GM12801 (cell line): Measurements from ENCODE around the gene CACFD1.

ENCODE experiments used
- CTCF ChIP-seq: IDR thresholded peaks from one replicate; pipeline ENCODE4 v1.5.1; 2011; ENCODE audit warnings: control low read depth; ENCODE audit not compliant: insufficient read length; ENCODE audit errors: extremely low read depth

CACFD1 gene

GRCh38 chr9:133423216-133423615 is 36.6 kb upstream of the CACFD1 start:
- TF ChIP-seq CTCF: no peak

DNA sequence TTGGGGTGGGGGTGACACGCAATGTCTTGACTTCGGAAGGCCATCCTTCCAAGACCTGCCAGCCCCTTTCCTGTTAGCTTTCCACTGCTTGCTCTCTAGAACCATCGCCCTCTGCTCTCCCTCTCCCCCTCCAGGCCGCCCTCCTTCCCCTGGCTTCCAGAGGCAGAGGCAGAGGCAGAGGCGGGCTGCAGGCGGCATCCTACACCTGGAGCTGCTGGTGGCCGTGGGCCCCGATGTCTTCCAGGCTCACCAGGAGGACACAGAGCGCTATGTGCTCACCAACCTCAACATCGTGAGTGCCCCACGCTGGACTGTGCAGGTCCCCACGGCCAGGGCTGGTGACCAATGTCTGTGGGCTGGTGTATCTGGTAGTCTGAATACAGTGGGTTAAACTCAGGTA is 35.6 kb upstream of the CACFD1 start:
- TF ChIP-seq CTCF: no peak

DNA sequence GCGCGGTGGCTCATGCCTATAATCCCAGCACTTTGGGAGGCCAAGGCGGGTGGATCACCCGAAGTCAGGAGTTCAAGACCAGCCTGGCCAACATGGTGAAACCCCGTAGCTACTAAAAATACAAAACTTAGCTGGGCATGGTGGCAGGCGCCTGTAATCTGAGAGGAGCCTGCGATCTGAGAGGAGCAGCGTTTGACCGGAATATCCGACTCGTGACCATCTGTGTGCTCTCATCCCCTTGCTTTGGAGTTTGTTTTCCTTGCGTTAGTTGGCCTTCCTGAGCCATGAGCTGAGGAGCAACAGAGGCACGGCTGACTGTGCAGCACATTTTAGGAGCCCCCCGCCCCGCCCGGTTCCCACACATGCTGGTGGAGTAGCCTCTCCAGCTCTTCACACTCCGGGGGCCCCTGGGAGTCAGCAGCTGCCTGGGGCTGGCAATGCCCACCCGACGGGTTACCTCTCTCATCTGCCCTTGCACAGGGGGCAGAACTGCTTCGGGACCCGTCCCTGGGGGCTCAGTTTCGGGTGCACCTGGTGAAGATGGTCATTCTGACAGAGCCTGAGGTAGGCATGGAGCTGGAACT is 34.6 kb upstream of the CACFD1 start:
- TF ChIP-seq CTCF: no peak

DNA sequence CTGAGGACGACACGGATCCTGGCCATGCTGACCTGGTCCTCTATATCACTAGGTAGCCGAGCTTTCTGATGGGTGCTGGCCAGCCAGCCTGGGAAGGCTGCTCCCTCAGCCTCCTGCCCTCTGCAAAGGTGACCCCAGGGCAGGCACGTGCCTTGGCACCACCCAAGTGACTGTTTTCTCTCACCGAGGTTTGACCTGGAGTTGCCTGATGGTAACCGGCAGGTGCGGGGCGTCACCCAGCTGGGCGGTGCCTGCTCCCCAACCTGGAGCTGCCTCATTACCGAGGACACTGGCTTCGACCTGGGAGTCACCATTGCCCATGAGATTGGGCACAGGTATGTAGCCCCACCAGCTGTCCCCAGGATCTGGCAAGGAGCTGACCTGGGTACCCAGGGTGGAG is 33.8 kb upstream of the CACFD1 start:
- no peak for TF ChIP-seq CTCF

DNA sequence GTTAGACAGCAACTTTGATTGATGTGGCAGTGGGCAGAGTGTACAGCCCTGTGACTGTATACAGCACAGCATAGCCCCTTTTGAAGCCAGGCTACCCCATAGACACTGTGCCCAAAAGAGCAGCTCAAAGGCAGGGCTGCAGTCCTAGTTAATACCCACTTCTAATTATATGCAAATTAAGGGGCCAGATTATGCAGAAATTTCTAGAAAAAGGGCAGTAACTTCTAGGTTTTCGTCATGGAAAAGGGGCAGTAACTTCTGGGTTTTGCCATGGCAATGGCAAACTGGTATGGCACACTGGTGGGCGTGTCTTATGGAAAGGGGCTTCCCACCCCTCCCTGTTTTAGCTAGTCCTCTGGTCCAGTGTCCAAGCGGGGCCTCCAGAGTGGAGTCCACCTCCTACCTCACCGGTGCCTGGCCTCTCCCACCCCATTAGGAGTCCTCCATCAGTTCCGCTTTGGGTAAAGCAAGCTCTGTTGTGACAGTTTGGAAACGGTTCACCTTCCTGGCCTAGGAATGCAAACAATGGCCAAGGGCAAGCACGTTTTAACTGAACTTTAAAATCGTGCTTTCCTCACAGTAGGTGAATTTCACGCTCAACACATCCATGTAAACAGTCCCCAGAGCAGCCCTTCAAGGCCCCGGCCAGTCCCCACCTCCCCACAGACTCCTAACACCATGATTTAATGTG is 32.0 kb upstream of the CACFD1 start:
- no peak for TF ChIP-seq CTCF

- no peak for TF ChIP-seq CTCF
These were observed 31.1 kb upstream of the CACFD1 start for GRCh38 chr9:133428617-133429101.

- TF ChIP-seq CTCF: no peak
These were observed 30.6 kb upstream of the CACFD1 start for GRCh38 chr9:133429214-133429613.
